Stimulated activated CD8-positive, alpha-beta memory T cell treated with anti-CD3 and anti-CD28 coated beads, Interleukin-12 subunit alpha, Interleukin-12 subunit beta, amount 100 ng/mL, for 1 hour (primary cell): ENCODE data around the gene SPATA31D3.
"Not testable (repeated sequence)": the region's sequence is repeated elsewhere in the genome, so short reads cannot be mapped to it uniquely, and the experiment has no call there.

Experiments used
- DNase-seq: peaks from one replicate; pipeline ENCODE4 v3.0.0-alpha.2; 2020; ENCODE audit warnings: low read depth

The SPATA31D3 gene

DNA sequence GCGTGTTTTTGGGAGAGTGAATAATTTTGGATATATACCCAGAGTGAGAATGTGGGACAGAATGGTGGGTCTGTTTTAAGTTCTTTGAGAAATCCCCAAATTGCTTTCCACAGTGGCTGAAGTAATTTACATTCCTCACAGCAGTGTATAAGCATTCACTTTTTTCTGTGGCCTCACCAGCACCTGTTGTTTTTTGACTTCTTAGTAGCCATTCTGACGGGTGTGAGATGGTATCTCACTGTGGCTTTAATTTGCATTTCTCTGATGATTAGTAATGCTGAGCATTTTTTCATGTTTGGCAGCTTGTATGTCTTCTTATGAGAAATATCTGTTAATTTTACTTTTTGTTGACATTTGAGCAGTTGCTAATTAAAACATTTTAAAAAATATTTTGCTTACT, 35.9 kb downstream of the SPATA31D3 start:
- no peak for DNase-seq

DNA sequence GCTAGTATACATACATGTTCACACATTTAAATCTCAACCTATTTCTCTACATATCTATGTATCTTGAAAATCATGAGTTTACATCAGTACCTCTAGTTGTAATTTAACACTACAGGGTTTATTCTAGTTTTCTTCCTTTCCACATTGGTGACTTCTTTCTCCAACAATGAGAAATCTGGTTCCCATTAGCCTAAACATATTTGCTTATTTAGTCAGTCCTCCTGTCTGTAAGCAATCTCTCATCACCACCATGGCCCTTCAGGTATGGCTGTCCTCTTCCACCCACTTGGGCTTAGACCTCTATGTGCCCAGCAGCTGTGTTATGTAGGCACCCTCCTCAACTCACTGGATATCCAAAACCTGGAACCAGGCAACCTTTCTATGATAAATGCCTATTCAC, 37.3 kb downstream of the SPATA31D3 start:
- DNase-seq: no peak

DNA sequence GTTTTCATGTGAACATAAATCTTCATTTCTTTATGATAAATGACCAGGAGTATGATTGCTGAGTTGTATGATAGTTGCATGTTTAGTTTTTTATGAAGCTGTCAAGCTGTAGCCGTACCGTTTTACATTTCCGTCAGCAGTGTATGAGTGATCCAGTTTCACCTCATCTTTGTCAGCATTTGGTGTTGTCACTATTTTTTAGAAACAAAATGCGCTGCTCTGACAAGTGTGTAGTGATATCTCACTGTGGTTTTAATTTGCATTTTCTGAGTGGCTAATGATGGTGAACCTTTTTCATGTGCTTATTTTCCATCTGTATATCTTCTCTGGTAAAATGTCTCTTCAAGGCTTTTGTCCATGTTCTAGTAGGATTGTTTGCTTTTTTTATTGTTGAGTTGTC, 38.6 kb downstream of the SPATA31D3 start:
- DNase-seq: no peak

- no peak for DNase-seq
Observed at GRCh38 chr9:81984928-81985327, 41.6 kb downstream of the SPATA31D3 start.

GRCh38 chr9:81986051-81986450, 42.8 kb downstream of the SPATA31D3 start:
- no peak for DNase-seq

- not testable (repeated sequence) for DNase-seq
Observed at GRCh38 chr9:81988472-81988871, 45.2 kb downstream of the SPATA31D3 start, which contains the start of gene SPATA31D1. TSS of gene SPATA31D1 (plus strand) at chr9:81988772. CDS start at chr9:81988819, 47 bp downstream.

- DNase-seq: no peak
Observed at GRCh38 chr9:81989700-81990099, 46.4 kb downstream of the SPATA31D3 start.

DNA sequence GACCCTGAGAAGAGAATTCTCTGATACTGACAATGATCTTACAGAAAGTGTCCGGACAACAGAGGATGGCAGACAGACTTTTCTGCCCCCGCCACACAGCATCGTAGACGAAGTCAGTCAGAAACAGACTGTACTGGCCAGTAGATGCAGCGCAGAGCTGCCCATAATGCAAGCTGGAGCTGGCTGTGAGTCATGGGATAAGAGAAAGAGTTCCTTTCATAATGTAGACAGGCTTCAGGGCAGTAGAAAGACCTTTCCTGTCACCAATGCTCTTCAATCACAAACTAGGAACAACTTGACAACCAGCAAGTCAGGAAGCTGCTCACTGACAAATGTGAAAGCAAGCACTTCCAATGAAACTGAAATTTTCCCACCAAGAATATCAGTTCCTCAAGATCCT, 50.4 kb downstream of the SPATA31D3 start:
- DNase-seq: no peak
